HepG2 (cell line): ENCODE data around the gene ITPK1. TPM values are rescaled to one million over a fixed set of nuclear protein-coding genes. Genes with fewer than 3 reads are reported as not detected.

Experiments used
- ATAC-seq: fragments of 200-7000 bp; cut with Tn5 transposase; 3 replicates; pipeline ENCODE4 v1.9.1; 2020; ENCODE audit warnings: mild to moderate bottlenecking, moderate library complexity
- BruUV-seq: library from RNA; stranded (reverse); fragments of 400-500 nt; replicated peaks from 2 replicates; lab custom pipeline; 2021; lab: Mats Ljungman, UMichigan
- CTCF ChIA-PET: fragments of 300-600 bp; formaldehyde crosslinking; extraction: SDS; loops from one replicate; lab custom pipeline; 2021; ENCODE audit warnings: low total read pairs, inconsistent platforms, low intra/inter-chr PET ratio; lab: Yijun Ruan, JAX
- POLR2A ChIA-PET: fragments of 350-600 bp; sonication (Branson Sonifier 250); formaldehyde crosslinking; loops from one replicate; lab custom pipeline; 2020; ENCODE audit warnings: antibody characterized with exemption, inconsistent platforms; lab: Yijun Ruan, JAX
- DNase-seq: peaks from one replicate; pipeline ENCODE4 v3.0.0-alpha.2; 2015; ENCODE audit warnings: low spot score
- FAIRE-seq: peaks from 3 replicates; lab custom pipeline; 2011; peaks lifted over from hg19 to GRCh38; lab: Jason Lieb, UNC
- H2AFZ ChIP-seq: one replicate; pipeline ENCODE4 v1.6.1; 2011; ENCODE audit warnings: low read length, inconsistent platforms
- H3K27ac ChIP-seq: fragments of 300-600 bp; 3 replicates; pipeline ENCODE4 v1.8.0; 2011; ENCODE audit warnings: mixed run types, mild to moderate bottlenecking, mixed read lengths, low read length, inconsistent platforms; ENCODE audit not compliant: insufficient read depth; ENCODE audit errors: extremely low read length
- H3K27me3 ChIP-seq, 2 experiments: fragments of 200-600 bp in 1 of 2; 2 replicates in 1 of 2; 3 replicates in 1 of 2; pipeline versions ENCODE4 v1.6.0 to v1.8.0; 2011; ENCODE audit warnings: low read length in 2 of 2, mild to moderate bottlenecking in 2 of 2, moderate library complexity in 2 of 2, inconsistent platforms in 1 of 2; ENCODE audit not compliant: insufficient read depth in 2 of 2, control insufficient read depth in 1 of 2
- H3K36me3 ChIP-seq, 2 experiments: fragments of 200-600 bp in 1 of 2; replicated peaks in 1 of 2; 2 replicates in 1 of 2; 3 replicates in 1 of 2; pipeline versions ENCODE4 v1.5.1 to v1.8.0; 2011; ENCODE audit warnings: low read length in 2 of 2, inconsistent platforms in 1 of 2; ENCODE audit not compliant: insufficient read depth in 2 of 2, control insufficient read depth in 1 of 2
- H3K4me1 ChIP-seq: 2 replicates; pipeline ENCODE4 v1.5.1; 2012; ENCODE audit warnings: low read length, inconsistent platforms; ENCODE audit not compliant: insufficient read depth
- H3K4me2 ChIP-seq: 2 replicates; pipeline ENCODE4 v1.6.0; 2011; ENCODE audit warnings: low read depth, low read length, inconsistent platforms
- H3K4me3 ChIP-seq, 3 experiments: fragments of 200-600 bp in 1 of 3; sonication (generic), shearing (Covaris generic) in 1 of 3; replicated peaks in 1 of 3; 2 replicates each; pipeline ENCODE4 v1.5.1; 2011 to 2016; ENCODE audit warnings: low read length in 3 of 3, inconsistent platforms in 2 of 3, low read depth in 2 of 3, mild to moderate bottlenecking in 2 of 3, control low read depth in 1 of 3, mixed read lengths in 1 of 3; ENCODE audit not compliant: insufficient read depth in 1 of 3
- H3K79me2 ChIP-seq: one replicate; pipeline ENCODE4 v1.6.1; 2011; ENCODE audit warnings: low read length, inconsistent platforms; ENCODE audit not compliant: insufficient read depth
- H3K9ac ChIP-seq: 2 replicates; pipeline ENCODE4 v1.6.0; 2011; ENCODE audit warnings: mild to moderate bottlenecking, low read depth, low read length, inconsistent platforms; ENCODE audit not compliant: insufficient read depth
- H3K9me3 ChIP-seq: 2 replicates; pipeline ENCODE4 v1.5.1; 2012; ENCODE audit warnings: mild to moderate bottlenecking, low read length
- H4K20me1 ChIP-seq: 2 replicates; pipeline ENCODE4 v1.6.0; 2011; ENCODE audit warnings: inconsistent platforms, mild to moderate bottlenecking, low read length, moderate library complexity; ENCODE audit not compliant: insufficient read depth
- HOXA3 ChIP-seq: sonication (generic); formaldehyde crosslinking; IDR thresholded peaks from 2 replicates; pipeline ENCODE4 v1.5.0; 2020; ENCODE audit warnings: missing genetic modification reagents
- MEIS2 ChIP-seq: sonication (generic); formaldehyde crosslinking; IDR thresholded peaks from 2 replicates; pipeline ENCODE4 v1.9.0; 2021; ENCODE audit warnings: mild to moderate bottlenecking, missing genetic modification reagents
- PHF21A ChIP-seq: sonication (generic); formaldehyde crosslinking; IDR thresholded peaks from 2 replicates; pipeline ENCODE4 v1.5.0; 2020; ENCODE audit warnings: mild to moderate bottlenecking, missing genetic modification reagents
- REPIN1 ChIP-seq: sonication (generic); formaldehyde crosslinking; IDR thresholded peaks from 2 replicates; pipeline ENCODE4 v1.8.0; 2022; ENCODE audit warnings: missing genetic modification reagents, low read depth, mild to moderate bottlenecking, borderline replicate concordance
- SOX13 ChIP-seq, 3 experiments: fragments of 450-650 bp in 1 of 3; sonication (generic) in 1 of 3; formaldehyde crosslinking in 1 of 3; IDR thresholded peaks in 2 of 3; conservative IDR thresholded peaks in 1 of 3; 2 replicates each; pipeline versions ENCODE4 v1.5.0 to v1.6.1; 2016 to 2020; ENCODE audit warnings: antibody characterized with exemption in 1 of 3, mild to moderate bottlenecking in 1 of 3, missing compliant biosample characterization in 1 of 3, missing genetic modification reagents in 1 of 3, moderate library complexity in 1 of 3
- SRSF4 ChIP-seq: fragments of 200-400 bp; formaldehyde crosslinking; IDR thresholded peaks from one replicate; pipeline ENCODE4 v1.6.1; 2018; ENCODE audit warnings: mild to moderate bottlenecking, low read depth, low read length, moderate library complexity; ENCODE audit not compliant: poor library complexity, severe bottlenecking
- ZNF367 ChIP-seq: sonication (generic); formaldehyde crosslinking; IDR thresholded peaks from 2 replicates; pipeline ENCODE4 v1.4.0; 2020; ENCODE audit warnings: missing genetic modification reagents, borderline replicate concordance
- WGBS: methylation state at CpG from one replicate; pipeline ENCODE4 v1.1.6; 2017; ENCODE audit warnings: low lambda C conversion rate; 5-methylcytosine and 5-hydroxymethylcytosine counted together
- in situ Hi-C: cut with HindIII; loops from 2 replicates; pipeline ENCODE4 v1.10.0; 2017; ENCODE audit warnings: low pct_unique_long_range_greater_than_20kb; ENCODE audit not compliant: extremely low pct_ligation_motif_present
- intact Hi-C: fragments of 100-400 bp; cut with micrococcal nuclease; formaldehyde crosslinking; loops from one replicate; pipeline ENCODE4 v1.10.0; 2022; ENCODE audit not compliant: unreplicated experiment
- polyA plus RNA-seq, 8 experiments: library from polyadenylated mRNA; depleted of rRNA in 3 of 8; stranded (reverse) in 7 of 8; unstranded in 1 of 8; fragments of >200 nt; fragmentation: Illumina TruSeq in 4 of 8; extraction: Trizol in 4 of 8; gene quantifications; 2 replicates each; pipeline versions ENCODE4 v1.2.1 to v1.2.3, GENCODE V29; 2011 to 2016; ENCODE audit warnings: low read depth in 4 of 8, missing spikeins in 1 of 8, mixed read lengths in 1 of 8; ENCODE audit not compliant: insufficient read depth in 1 of 8
- total RNA-seq, 5 experiments: library from RNA; depleted of rRNA; stranded (reverse); fragments of >200 nt; fragmentation: Illumina TruSeq; extraction: Trizol; gene quantifications; 2 replicates each; pipeline ENCODE4 v1.2.3, GENCODE V29; 2016; ENCODE audit warnings: low read depth in 1 of 5

Gene ITPK1
- total and polyA plus RNA-seq, 2 of the 13 experiments (the other 11 are each of a cell fraction or from before 2014, with no cell fraction given), result 20.5 to 47.5 TPM

- peak; percentile 57; the same call in 1 of the 2 replicates for TF ChIP-seq HOXA3 (CRISPR knock-in tag)
- TF ChIP-seq SOX13 (IDR thresholded peaks at IDR 0.05), result no peak
- TF ChIP-seq SOX13 (CRISPR knock-in tag; conservative IDR thresholded peaks at IDR 0.05 in 1 of 2, IDR thresholded peaks at IDR 0.05 in 1 of 2), result 0 out of 4 replicates have a peak, but pooled peaks of 1 of the 2 experiments have one; percentile 9
Observed at GRCh38 chr14:93045211-93045674, 70.5 kb downstream of the ITPK1 start (continued).

DNA sequence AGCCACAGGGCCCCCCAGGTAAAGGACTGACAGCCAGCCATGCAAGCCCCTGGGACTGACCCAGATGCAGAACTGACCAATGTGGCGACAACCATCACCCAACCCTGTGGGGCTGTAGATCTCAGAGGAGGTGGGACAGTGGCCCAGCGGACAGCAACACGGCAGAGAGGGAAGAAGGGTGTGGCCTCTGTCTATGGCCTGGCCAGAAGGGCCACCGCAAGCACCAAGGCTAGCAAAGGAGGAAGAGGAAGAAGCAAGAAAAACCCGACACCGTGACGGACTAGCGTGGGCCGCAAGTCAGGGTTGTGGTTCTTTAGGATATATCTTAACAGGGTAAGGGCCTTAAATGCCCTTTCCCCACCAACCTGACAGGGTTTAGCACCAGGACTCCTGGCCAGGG lies 71.2 kb downstream of the ITPK1 start:
- no peaks in the 10 kb centered on the region for H4K20me1 ChIP-seq
- no TSS peak for BruUV-seq
- intact Hi-C loops, result no loop called here
- DNase-seq (no peak), FAIRE-seq (no peak), ATAC-seq (no peak)
- no peak overlapping the region; a peak in 1 of 6 replicates for H3K4me3 ChIP-seq
- no peak overlapping the region for H2AFZ ChIP-seq
- no peak overlapping the region for H3K27ac ChIP-seq
- H3K4me1 ChIP-seq, result peaks cover 91% of the 10 kb centered on the region
- no peak overlapping the region; the same call in 1 of the 2 replicates for H3K4me2 ChIP-seq
- TF ChIP-seq PHF21A (0 out of 2 replicates have a peak, but pooled peaks have one; percentile 10), SRSF4 (no peak), REPIN1 (no peak), ZNF367 (CRISPR knock-in tag) (no peak), MEIS2 (no peak)
- no peaks in the 10 kb centered on the region for H3K9me3 ChIP-seq
- in situ Hi-C loops, result no loop called here
- ChIA-PET CTCF (no interaction called here), POLR2A (no interaction called here)
- no peaks in the 10 kb centered on the region for H3K36me3 ChIP-seq
- no peak overlapping the region for H3K9ac ChIP-seq
- no peaks in the 10 kb centered on the region for H3K79me2 ChIP-seq
- WGBS, result 90% methylated on average over 9 of the region's 9 CpGs
- no peaks in the 10 kb centered on the region for H3K27me3 ChIP-seq
